Ovary (tissue), 3 donors: ENCODE measurements around the gene REC114.

Experiments
- EP300 ChIP-seq: sonication (generic); formaldehyde crosslinking; IDR thresholded peaks from one replicate; pipeline ENCODE4 v1.6.1; 2017; ENCODE audit warnings: antibody characterized with exemption
- POLR2A ChIP-seq: fragments of 450-650 bp; IDR thresholded peaks from one replicate; pipeline ENCODE4 v1.6.1; 2017; ENCODE audit warnings: antibody characterized with exemption, mild to moderate bottlenecking, moderate library complexity
- TF ChIP-seq, protein P1 (sequence below), 3 donors: fragments of 450-650 bp in 2 of 3; fragments of 200-600 bp in 1 of 3; IDR thresholded peaks; one replicate each; pipeline versions ENCODE4 v1.5.1 to v1.8.0; 2016 to 2022; ENCODE audit warnings: antibody characterized with exemption in 3 of 3, mild to moderate bottlenecking in 1 of 3
- donor health status: DM: no; HTN: no; CAD: no.

DNA sequence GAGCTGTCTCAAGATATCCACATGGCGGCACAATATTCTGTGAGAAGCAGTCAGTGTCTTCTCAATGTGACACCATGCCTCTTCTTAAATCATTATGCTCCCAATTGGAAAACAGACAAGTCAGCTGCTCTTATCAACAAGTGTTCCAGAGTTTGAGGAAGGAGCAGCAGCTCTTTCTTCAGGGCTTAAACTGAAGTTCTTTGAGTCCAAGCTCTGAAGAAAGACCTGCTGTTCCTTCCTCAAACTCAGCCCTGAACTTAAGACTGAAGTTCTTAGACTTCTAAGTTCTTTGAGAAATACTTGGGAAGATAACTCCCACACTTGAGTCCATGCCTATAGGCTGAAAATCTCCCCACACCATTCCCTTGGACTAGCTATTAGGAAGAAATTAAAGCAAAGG, 146.8 kb downstream of the REC114 start:
- TF ChIP-seq, protein P1, sequence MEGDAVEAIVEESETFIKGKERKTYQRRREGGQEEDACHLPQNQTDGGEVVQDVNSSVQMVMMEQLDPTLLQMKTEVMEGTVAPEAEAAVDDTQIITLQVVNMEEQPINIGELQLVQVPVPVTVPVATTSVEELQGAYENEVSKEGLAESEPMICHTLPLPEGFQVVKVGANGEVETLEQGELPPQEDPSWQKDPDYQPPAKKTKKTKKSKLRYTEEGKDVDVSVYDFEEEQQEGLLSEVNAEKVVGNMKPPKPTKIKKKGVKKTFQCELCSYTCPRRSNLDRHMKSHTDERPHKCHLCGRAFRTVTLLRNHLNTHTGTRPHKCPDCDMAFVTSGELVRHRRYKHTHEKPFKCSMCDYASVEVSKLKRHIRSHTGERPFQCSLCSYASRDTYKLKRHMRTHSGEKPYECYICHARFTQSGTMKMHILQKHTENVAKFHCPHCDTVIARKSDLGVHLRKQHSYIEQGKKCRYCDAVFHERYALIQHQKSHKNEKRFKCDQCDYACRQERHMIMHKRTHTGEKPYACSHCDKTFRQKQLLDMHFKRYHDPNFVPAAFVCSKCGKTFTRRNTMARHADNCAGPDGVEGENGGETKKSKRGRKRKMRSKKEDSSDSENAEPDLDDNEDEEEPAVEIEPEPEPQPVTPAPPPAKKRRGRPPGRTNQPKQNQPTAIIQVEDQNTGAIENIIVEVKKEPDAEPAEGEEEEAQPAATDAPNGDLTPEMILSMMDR (IDR thresholded peaks at IDR 0.05) = no peak
- TF ChIP-seq EP300 (no peak), POLR2A (no peak)
